GM21528 (cell line): Measurements from ENCODE around the gene CCDC126.
"Not testable (repeated sequence)": the region's sequence is repeated elsewhere in the genome, so short reads cannot be mapped to it uniquely, and the experiment has no call there.

Experiments used
- ATAC-seq: cut with Tn5 transposase; IDR thresholded peaks from one replicate; pipeline ENCODE4 v1.9.1; 2021; ENCODE audit warnings: mild to moderate bottlenecking, moderate library complexity; ENCODE audit not compliant: unreplicated experiment, low FRiP score

The CCDC126 gene

GRCh38 chr7:23622506-23622925 is 25.3 kb downstream of the CCDC126 start:
- ATAC-seq = no peak

DNA sequence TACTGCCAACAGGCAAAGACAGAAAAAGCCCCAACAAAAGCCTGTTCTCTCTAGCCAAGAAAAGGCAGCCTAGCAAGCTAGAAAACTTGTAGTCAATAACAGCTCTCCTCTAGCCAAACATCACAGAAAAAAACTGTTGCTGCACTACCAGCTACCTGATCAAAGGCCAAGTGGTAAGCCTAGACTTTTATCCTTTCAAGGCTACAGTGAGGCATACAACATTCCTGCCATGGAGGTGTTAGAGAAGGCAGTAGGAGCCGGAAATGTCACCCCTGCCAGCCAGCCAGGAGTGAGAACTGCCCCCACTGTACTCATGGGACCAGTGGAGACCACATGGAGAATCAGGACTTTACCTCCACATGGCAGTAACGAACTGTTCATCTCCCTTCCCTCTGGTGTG is 31.2 kb downstream of the CCDC126 start:
- no peak for ATAC-seq

DNA sequence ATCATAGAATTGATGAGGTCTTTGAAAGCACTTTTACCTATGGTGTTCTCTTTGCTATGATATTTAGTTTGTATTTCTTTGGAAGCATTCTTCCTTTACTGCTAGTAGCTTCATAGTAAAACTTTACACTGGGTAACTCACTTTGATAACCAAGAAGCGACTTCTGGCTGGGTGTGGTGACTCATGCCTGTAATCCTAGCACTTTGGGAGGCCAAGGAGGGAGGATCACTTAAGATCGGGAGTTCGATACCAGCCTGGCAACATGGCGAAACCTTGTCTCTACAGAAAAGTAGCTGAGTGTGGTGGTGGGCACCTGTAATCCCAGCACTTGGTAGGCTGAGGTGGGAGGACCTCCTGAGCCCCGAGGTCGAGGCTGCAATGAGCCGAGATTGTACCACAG is 36.2 kb downstream of the CCDC126 start:
- ATAC-seq = no peak

DNA sequence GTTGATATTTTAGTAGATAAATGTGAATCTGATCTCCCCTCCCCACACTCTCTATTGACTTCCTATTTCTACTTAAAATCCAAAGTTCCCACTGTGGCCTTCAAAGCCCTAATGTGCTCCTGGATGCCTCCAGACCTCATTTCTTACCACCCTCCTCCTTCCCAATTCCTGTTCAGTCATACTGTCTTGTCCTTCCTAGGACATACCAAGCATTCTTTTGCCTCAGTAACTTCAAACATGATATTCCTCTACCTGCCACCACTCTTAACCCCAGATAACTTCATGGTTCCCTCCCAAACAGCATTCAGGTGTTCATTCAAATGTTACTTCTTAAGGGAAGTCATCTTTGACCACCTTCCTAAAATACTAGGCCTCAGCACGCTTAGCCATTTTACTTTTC is 48.6 kb downstream of the CCDC126 start:
- ATAC-seq = no peak

DNA sequence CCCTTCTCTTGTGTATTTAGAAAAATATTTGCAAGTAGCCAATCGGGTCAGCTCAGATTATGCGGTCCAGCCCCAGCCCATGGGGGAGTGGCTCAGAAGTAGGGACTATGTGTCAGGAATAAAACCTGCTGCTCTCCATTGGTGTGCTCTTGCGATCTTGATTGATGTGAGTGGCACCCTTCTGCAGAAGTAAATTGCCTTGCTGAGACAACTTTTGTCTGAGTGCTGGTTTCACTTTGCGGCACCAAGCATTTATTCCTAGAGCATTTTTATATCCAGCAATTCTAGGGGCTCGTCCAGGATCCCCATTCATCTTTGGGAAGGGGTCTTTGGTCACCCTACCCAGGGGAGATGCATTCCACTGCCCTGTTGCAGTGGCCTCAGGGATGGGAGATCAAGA is 56.8 kb downstream of the CCDC126 start:
- no peak for ATAC-seq

GRCh38 chr7:23654508-23654907 is 57.3 kb downstream of the CCDC126 start:
- no peak for ATAC-seq

- no peak for ATAC-seq
Measured at GRCh38 chr7:23655433-23655832, 58.3 kb downstream of the CCDC126 start.

DNA sequence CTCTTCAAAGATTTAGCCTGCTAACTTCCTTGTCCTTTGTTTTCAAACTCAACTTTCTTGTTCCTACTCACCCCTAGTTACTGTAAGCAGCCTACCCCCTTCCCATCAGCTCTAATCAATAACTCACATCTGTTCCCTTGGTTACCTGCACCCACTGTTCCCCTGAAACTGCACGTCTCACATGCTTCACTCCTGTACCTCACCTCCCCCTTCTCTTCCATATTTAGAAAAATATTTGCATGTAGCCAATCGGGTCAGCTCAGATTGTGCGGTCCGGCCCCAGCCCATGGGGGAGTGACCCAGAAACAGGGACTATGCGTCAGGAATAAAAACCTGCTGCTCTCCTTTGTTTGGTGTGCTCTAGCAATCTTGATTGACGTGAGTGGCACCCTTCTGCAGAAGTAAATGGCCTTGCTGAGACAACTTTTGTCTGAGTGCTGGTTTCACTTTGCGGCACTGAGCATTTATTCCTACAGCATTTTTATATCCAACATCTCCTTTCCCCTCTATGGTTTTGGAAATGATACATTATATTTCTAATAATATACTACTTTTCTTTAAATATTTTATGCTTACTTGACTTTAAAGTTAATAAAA is 61.7 kb downstream of the CCDC126 start:
- ATAC-seq = no peak

DNA sequence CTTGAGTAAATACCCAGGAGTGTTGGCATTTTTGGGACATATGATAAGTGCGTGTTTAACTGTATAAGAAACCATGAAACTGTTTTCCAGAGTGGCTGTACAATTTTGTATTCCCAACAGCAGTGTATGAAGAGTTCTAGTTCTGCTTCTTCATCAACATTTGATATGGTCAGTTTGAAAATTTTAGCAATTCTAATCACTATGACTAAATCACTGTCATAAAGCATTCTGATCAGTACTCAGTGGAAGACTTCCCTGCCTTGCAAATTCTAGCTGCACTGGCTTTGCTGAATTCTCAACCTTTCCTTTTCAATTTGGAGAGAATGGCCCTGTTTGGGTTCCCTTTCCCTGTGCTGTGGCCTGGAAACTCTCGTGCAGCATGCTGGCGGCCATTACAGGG is 64.2 kb downstream of the CCDC126 start:
- no peak for ATAC-seq

DNA sequence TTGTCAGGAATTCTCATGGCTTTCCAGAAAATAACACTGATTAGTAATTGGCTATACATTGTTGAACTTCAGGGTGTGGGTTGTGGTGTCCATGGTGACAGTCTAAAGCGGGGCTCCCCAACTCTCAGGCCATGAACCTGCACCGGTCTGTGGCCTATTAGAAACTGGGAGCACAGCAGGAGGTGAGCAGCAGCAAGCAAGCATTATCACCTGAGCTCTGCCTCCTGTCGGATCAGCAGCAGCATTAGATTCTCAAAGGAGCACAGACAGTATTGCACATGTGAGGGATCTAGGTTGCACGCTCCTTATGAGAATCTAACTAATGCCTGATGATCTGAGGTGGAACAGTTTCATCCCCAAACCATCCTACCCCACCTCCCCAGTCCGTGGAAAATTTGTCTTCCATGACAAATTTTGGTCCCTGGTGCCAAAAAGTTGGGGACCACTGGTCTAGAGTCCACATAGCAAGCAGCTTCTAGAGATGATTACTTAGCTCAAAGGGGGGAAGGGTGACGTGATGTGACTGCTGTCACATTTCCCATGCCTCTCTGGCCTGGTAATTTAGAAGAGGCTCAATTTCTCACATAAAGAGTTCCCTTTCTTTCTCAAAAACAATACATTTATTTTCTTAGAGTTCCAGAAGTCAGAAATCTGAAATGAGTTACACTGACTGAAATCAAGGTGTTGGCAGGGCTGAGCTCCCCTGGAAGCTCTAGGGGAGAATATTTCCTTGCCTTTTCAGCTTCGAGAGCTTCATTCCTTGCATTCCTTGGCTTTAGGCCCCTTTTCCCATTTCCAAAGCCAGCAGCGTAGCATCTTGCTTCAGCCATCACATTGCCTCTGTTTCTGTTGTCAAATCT is 65.2 kb downstream of the CCDC126 start:
- no peak for ATAC-seq

DNA sequence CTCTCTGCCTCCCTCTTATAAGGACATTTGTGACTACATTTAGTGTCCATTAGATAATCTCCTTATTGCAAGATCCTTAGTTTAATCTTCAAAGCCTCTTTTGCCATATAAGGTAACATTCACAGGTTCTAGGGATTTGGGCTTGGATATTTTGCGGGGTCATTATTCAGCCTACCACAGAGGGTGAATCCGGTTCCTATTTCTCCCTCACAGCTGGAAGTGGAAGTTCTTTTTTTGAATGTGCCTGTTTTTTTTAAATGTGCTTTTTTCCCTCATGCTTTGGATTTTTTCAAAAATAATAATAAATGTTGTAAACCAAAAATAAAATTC is 65.8 kb downstream of the CCDC126 start:
- no peak for ATAC-seq

- no peak for ATAC-seq
Measured at GRCh38 chr7:23664122-23664521, 66.9 kb downstream of the CCDC126 start.

- no peak for ATAC-seq
Measured at GRCh38 chr7:23672033-23672432, 74.9 kb downstream of the CCDC126 start.

- peak; percentile 93 for ATAC-seq
Measured at GRCh38 chr7:23679898-23680413, 82.8 kb downstream of the CCDC126 start, which contains the start of gene FAM221A. FAM221A (plus strand) TSS chr7:23680199; CDS start chr7:23680219, 20 bp downstream.

DNA sequence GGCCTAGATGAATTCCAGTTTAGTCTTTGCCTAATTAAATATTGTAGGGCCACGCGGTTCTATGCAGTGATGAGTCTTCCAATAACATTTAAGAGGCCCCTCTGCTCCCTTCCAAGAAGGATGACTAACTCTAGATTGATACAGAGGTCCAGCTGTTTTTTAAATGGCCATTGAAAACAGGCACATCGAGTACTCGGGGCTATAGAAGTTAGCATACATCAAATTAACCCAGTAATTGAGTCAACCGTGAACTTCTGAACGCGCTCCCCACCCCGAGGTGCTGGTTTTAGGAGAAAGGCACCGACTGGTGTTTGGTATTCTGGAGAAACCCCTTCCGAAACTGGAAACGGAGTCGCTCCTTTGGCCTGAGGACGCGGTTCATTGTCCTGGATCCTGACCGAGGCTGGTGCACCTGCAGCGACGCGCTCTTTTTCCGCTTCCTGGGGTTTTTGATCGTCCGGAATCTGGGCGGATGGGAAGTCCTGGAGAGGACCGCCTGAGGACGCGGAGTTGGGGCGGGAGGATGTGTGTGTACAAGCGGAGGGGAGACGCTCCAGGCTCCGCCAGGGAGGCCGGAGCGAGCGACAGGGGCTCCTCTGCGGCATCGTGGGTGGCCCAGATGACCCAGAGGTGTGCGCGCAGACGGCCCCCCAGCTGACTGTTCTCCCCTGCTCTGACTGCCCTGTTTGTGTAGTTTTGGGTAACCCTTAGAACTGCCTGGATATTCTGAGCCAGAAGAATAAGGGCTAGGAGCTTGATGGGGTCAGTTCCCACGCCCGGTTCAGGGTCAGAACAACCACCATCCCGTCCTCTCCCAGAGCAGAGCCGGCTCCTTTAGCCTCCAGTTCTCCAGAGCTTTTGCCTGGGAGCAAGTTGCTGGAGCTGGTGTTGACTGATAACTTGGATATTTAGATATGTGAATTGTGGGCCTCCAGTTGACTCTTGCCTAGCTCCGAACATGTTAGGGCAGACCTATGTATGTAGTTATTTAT is 83.5 kb downstream of the CCDC126 start:
- ATAC-seq = peak; percentile 47

DNA sequence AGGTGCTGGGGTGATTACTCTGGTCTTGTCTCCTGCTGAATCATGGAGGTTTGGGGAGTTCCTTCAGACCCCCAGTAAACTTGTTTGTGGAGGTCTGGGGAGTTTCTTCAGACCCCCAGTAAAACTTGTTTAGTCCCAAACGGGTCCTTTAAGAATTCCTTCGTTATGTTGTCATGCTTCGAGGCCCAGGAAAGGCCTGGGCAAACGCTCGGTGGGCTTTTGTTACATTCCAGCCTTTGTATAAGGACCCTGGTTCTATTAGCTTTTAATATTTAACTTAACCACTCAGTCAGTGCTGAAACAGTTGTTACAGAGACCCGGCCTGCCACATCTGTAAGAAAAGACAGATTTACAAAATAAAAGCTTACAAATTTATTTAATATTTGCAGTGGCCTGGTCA is 86.9 kb downstream of the CCDC126 start:
- not testable (repeated sequence) for ATAC-seq

DNA sequence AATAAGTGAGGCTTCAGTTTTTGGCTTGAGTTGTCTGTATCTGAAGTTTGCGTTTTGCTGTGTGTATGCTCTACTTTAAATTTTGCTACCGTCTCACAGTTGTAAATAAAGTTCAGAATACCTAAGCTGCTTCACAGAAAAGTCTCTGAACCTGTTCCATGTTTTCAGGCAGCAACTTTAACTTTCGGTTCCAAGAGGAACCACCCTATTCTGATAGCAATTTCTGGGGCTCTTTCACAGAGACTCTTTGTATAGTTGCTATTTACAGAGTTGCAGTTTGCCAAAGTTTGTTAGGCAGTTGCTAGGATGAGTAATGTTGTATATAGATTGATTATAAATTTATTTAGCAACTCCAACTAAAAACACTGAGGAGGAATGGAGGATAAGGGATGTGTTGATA is 88.5 kb downstream of the CCDC126 start:
- no peak for ATAC-seq

- ATAC-seq = no peak
Measured at GRCh38 chr7:23687011-23687410, 89.8 kb downstream of the CCDC126 start.

GRCh38 chr7:23689165-23689564 is 92.0 kb downstream of the CCDC126 start:
- ATAC-seq = no peak

GRCh38 chr7:23691320-23691719 is 94.1 kb downstream of the CCDC126 start:
- no peak for ATAC-seq

GRCh38 chr7:23693224-23693623 is 96.0 kb downstream of the CCDC126 start:
- ATAC-seq = no peak
